Mucosa of descending colon (tissue), 3 donors: ENCODE data around the gene TACR1. TPM values are rescaled to one million over a fixed set of nuclear protein-coding genes. Genes with fewer than 3 reads are reported as not detected.

ENCODE experiments used
- ATAC-seq: fragments of 200-7000 bp; cut with Tn5 transposase; one replicate; pipeline ENCODE4 v1.9.1; 2020; ENCODE audit warnings: mild to moderate bottlenecking, moderate library complexity
- DNase-seq, 3 donors: peaks; one replicate each; pipeline ENCODE4 v3.0.0-alpha.2; 2020
- H3K36me3 ChIP-seq: fragments of 200-600 bp; one replicate; pipeline ENCODE4 v1.8.0; 2021; ENCODE audit warnings: low read depth, mild to moderate bottlenecking
- H3K4me1 ChIP-seq: fragments of 200-600 bp; one replicate; pipeline ENCODE4 v1.8.0; 2021; ENCODE audit warnings: low read depth, mild to moderate bottlenecking
- H3K4me3 ChIP-seq: fragments of 200-600 bp; one replicate; pipeline ENCODE4 v1.8.0; 2021; ENCODE audit warnings: mild to moderate bottlenecking
- H3K9me3 ChIP-seq: fragments of 200-600 bp; one replicate; pipeline ENCODE4 v1.8.0; 2021; ENCODE audit warnings: mild to moderate bottlenecking
- CTCF ChIP-seq: fragments of 200-600 bp; IDR thresholded peaks from one replicate; pipeline ENCODE4 v1.8.0; 2022; ENCODE audit warnings: antibody characterized with exemption, mild to moderate bottlenecking
- intact Hi-C, 2 donors: fragments of 100-400 bp; cut with DNase I in 1 of 2; cut with micrococcal nuclease in 1 of 2; formaldehyde crosslinking; loops; one replicate each; pipeline versions ENCODE4 v1.11.0 to v1.11.1; 2022; cut with DNase I, micrococcal nuclease
- total RNA-seq, 3 donors: library from RNA; stranded (reverse); fragmentation: NEBNext Ultra II Directional in 2 of 3; extraction: Animal tissue kit (Norgen Biotek cat#: 25700) in 2 of 3; gene quantifications; one replicate each; pipeline versions ENCODE4 v1.2.1 to v1.2.4, GENCODE V29; 2021 to 2023
- donor health status: DM: no; HTN: no; CAD: no; lungs with moderate emphysema.
- donor health status: DM: no; HTN: no; CAD: no.
- donor health status: DM: no; HTN: yes; CAD: no.

TACR1 gene
- total RNA-seq, 3 donors from 2014 or later, result 0.81 to 1.2 (median 1.0) TPM

- Histone ChIP-seq H3K4me3 (no peak overlapping the region), H3K9me3 (no peaks in the 10 kb centered on the region), H3K4me1 (no peaks in the 10 kb centered on the region), H3K36me3 (no peaks in the 10 kb centered on the region)
- no peak for ATAC-seq
- DNase-seq, result no peak
- intact Hi-C loops, result no loop called here
- TF ChIP-seq CTCF, result no peak
Measured at GRCh38 chr2:75019790-75020189, 179.5 kb downstream of the TACR1 start.

- no peaks in the 10 kb centered on the region for H3K36me3 ChIP-seq
- H3K4me3 ChIP-seq, result no peak overlapping the region
- intact Hi-C loops, result no loop called here
- no peak for TF ChIP-seq CTCF
- H3K4me1 ChIP-seq, result no peaks in the 10 kb centered on the region
- no peaks in the 10 kb centered on the region for H3K9me3 ChIP-seq
- no peak for ATAC-seq
- peak in 1 of 3 donors; percentile 21 for DNase-seq
Measured at GRCh38 chr2:75018162-75018561, 181.2 kb downstream of the TACR1 start.

- intact Hi-C loops, result no loop called here
- H3K4me1 ChIP-seq, result no peaks in the 10 kb centered on the region
- no peaks in the 10 kb centered on the region for H3K36me3 ChIP-seq
- no peak overlapping the region for H3K4me3 ChIP-seq
- no peak for TF ChIP-seq CTCF
- no peak for ATAC-seq
- no peaks in the 10 kb centered on the region for H3K9me3 ChIP-seq
- DNase-seq, result no peak
Measured at GRCh38 chr2:75012080-75012479, 187.2 kb downstream of the TACR1 start.

GRCh38 chr2:75010571-75010970, 188.7 kb downstream of the TACR1 start:
- DNase-seq (no peak), ATAC-seq (no peak)
- Histone ChIP-seq H3K36me3 (no peaks in the 10 kb centered on the region), H3K4me1 (no peaks in the 10 kb centered on the region), H3K9me3 (no peaks in the 10 kb centered on the region), H3K4me3 (no peak overlapping the region)
- no peak for TF ChIP-seq CTCF
- intact Hi-C loops, result no loop called here

GRCh38 chr2:75007819-75008218, 191.5 kb downstream of the TACR1 start:
- no peak for DNase-seq
- no peak for ATAC-seq
- TF ChIP-seq CTCF, result no peak
- no peaks in the 10 kb centered on the region for H3K9me3 ChIP-seq
- H3K36me3 ChIP-seq, result no peaks in the 10 kb centered on the region
- no peaks in the 10 kb centered on the region for H3K4me1 ChIP-seq
- intact Hi-C loops, result no loop called here
- H3K4me3 ChIP-seq, result no peak overlapping the region

GRCh38 chr2:75007061-75007460, 192.3 kb downstream of the TACR1 start:
- Histone ChIP-seq H3K4me3 (no peak overlapping the region), H3K36me3 (no peaks in the 10 kb centered on the region), H3K9me3 (no peaks in the 10 kb centered on the region), H3K4me1 (no peaks in the 10 kb centered on the region)
- no peak for TF ChIP-seq CTCF
- ATAC-seq (no peak), DNase-seq (no peak)
- intact Hi-C loops, result no loop called here
